MM.1S (cell line): ENCODE measurements around the gene SRPK2.

Experiments
- DNase-seq: peaks from one replicate; pipeline ENCODE4 v3.0.0-alpha.2; 2015
- H2AFZ ChIP-seq: fragments of 300-600 bp; sonication (generic); 2 replicates; pipeline ENCODE4 v1.6.0; 2016; ENCODE audit warnings: antibody characterized with exemption, low read length
- H3F3A ChIP-seq: fragments of 300-600 bp; sonication (generic); 2 replicates; pipeline ENCODE4 v1.6.1; 2016; ENCODE audit warnings: mild to moderate bottlenecking, antibody characterized with exemption, low read length, moderate library complexity, mixed read lengths; ENCODE audit not compliant: insufficient read depth
- H3K27ac ChIP-seq: fragments of 300-600 bp; sonication (generic); 2 replicates; pipeline ENCODE4 v1.5.1; 2016; ENCODE audit warnings: mild to moderate bottlenecking, low read length
- H3K27me3 ChIP-seq: fragments of 300-600 bp; sonication (generic); replicated peaks from 2 replicates; pipeline ENCODE4 v1.6.0; 2016; ENCODE audit warnings: low read length; ENCODE audit not compliant: insufficient read depth
- H3K36me3 ChIP-seq: fragments of 300-600 bp; sonication (generic); replicated peaks from 2 replicates; pipeline ENCODE4 v1.6.1; 2016; ENCODE audit warnings: mild to moderate bottlenecking, low read length, mixed read lengths; ENCODE audit not compliant: insufficient read depth
- H3K4me1 ChIP-seq: fragments of 300-600 bp; sonication (generic); 2 replicates; pipeline ENCODE4 v1.6.1; 2016; ENCODE audit warnings: low read length, mixed read lengths
- H3K4me2 ChIP-seq: fragments of 300-600 bp; sonication (generic); 2 replicates; pipeline ENCODE4 v1.6.0; 2016; ENCODE audit warnings: low read depth, low read length
- H3K4me3 ChIP-seq: fragments of 300-600 bp; sonication (generic); 2 replicates; pipeline ENCODE4 v1.5.1; 2016; ENCODE audit warnings: low read length, mixed read lengths
- H3K79me2 ChIP-seq: fragments of 300-600 bp; sonication (generic); 2 replicates; pipeline ENCODE4 v1.6.1; 2016; ENCODE audit warnings: mixed run types, low read length, mixed read lengths
- H3K9ac ChIP-seq: fragments of 300-600 bp; sonication (generic); 2 replicates; pipeline ENCODE4 v1.6.1; 2016; ENCODE audit warnings: low read length, mixed read lengths
- H3K9me2 ChIP-seq: fragments of 300-600 bp; sonication (generic); replicated peaks from 2 replicates; pipeline ENCODE4 v1.6.1; 2016; ENCODE audit warnings: mild to moderate bottlenecking, low read length, mixed read lengths; ENCODE audit not compliant: insufficient read depth
- H3K9me3 ChIP-seq: fragments of 300-600 bp; sonication (generic); replicated peaks from 2 replicates; pipeline ENCODE4 v1.6.1; 2016; ENCODE audit warnings: mild to moderate bottlenecking, low read length, mixed read lengths; ENCODE audit not compliant: insufficient read depth
- H4K20me1 ChIP-seq: fragments of 300-600 bp; sonication (generic); 2 replicates; pipeline ENCODE4 v1.6.1; 2016; ENCODE audit warnings: mild to moderate bottlenecking, low read length, moderate library complexity, mixed read lengths; ENCODE audit not compliant: insufficient read depth
- EZH2 ChIP-seq: fragments of 300-600 bp; sonication (generic); optimal IDR thresholded peaks from 2 replicates; pipeline ENCODE3; 2017; ENCODE audit warnings: low read depth, mild to moderate bottlenecking, antibody characterized with exemption, low read length, mixed read lengths
- EZH2phosphoT487 ChIP-seq: fragments of 300-600 bp; sonication (generic); IDR thresholded peaks from 2 replicates; pipeline ENCODE4 v1.6.1; 2018; ENCODE audit warnings: antibody characterized with exemption, low read length
- TF ChIP-seq, protein P1 (sequence below): fragments of 300-600 bp; sonication (generic); IDR thresholded peaks from 2 replicates; pipeline ENCODE4 v1.5.1; 2016; ENCODE audit warnings: antibody characterized with exemption, low read length, mixed read lengths

Gene SRPK2

DNA sequence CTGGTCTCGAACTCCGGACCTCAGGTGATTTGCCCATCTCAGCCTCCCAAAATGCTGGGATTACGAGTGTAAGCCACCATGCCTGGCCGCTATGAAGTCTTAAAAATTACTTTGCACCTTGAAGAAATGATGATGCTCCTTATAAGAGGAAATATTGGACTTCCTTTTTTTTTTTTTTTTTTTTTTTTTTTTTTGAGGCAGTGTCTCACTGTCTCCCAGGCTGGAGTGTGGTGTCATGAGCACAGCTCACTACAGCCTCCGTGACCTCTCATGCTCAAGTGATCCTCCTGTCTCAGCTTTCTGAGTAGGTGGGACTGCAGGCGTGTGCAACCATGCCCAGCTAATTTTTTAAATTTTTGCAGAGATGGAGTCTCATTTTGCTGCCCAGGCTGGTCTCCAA is 309.4 kb downstream of the SRPK2 start:
- Histone ChIP-seq H3K9me3 (no peaks in the 10 kb centered on the region), H3F3A (no peaks in the 10 kb centered on the region), H3K4me1 (no peaks in the 10 kb centered on the region), H2AFZ (no peak overlapping the region), H3K36me3 (peaks cover 6% of the 10 kb centered on the region; the same call in 1 of the 2 replicates), H4K20me1 (no peaks in the 10 kb centered on the region; the same call in 1 of the 2 replicates), H3K27ac (no peak overlapping the region), H3K9me2 (no peaks in the 10 kb centered on the region), H3K9ac (no peak overlapping the region), H3K79me2 (peaks cover 60% of the 10 kb centered on the region), H3K4me3 (no peak overlapping the region), H3K4me2 (no peak overlapping the region), H3K27me3 (no peaks in the 10 kb centered on the region)
- TF ChIP-seq, protein P1, sequence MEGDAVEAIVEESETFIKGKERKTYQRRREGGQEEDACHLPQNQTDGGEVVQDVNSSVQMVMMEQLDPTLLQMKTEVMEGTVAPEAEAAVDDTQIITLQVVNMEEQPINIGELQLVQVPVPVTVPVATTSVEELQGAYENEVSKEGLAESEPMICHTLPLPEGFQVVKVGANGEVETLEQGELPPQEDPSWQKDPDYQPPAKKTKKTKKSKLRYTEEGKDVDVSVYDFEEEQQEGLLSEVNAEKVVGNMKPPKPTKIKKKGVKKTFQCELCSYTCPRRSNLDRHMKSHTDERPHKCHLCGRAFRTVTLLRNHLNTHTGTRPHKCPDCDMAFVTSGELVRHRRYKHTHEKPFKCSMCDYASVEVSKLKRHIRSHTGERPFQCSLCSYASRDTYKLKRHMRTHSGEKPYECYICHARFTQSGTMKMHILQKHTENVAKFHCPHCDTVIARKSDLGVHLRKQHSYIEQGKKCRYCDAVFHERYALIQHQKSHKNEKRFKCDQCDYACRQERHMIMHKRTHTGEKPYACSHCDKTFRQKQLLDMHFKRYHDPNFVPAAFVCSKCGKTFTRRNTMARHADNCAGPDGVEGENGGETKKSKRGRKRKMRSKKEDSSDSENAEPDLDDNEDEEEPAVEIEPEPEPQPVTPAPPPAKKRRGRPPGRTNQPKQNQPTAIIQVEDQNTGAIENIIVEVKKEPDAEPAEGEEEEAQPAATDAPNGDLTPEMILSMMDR: no peak
- DNase-seq: no peak

DNA sequence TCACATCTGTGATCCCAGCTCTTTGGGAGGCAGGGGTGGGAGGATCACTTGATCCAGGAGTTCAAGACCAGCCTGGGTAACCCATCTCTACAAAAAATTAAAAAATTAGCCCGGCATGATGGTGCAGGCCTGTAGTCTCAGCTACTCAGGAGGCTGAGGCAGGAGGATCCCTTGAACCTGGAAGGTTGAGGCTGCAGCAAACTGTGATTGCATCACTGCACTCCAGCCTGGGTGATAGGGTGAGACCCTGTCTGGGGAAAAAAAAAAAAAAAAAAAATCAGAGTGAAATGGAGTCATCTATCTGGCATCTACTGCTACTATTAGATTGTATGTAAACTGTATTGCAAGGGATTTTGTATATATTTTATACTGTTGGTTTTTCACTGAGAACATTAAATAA is 315.6 kb downstream of the SRPK2 start:
- Histone ChIP-seq H3K36me3 (peaks cover 16% of the 10 kb centered on the region; the same call in 1 of the 2 replicates), H3F3A (no peaks in the 10 kb centered on the region), H3K27me3 (no peaks in the 10 kb centered on the region), H3K27ac (no peak overlapping the region), H4K20me1 (no peaks in the 10 kb centered on the region; the same call in 1 of the 2 replicates), H3K9me2 (no peaks in the 10 kb centered on the region), H3K4me3 (no peak overlapping the region), H3K9ac (no peak overlapping the region), H3K4me1 (no peaks in the 10 kb centered on the region), H3K79me2 (peaks cover 84% of the 10 kb centered on the region), H2AFZ (no peak overlapping the region), H3K4me2 (no peak overlapping the region), H3K9me3 (no peaks in the 10 kb centered on the region)
- no peak for DNase-seq
- TF ChIP-seq, protein P1: no peak
- no peak for TF ChIP-seq EZH2
- no peak for TF ChIP-seq EZH2phosphoT487

DNA sequence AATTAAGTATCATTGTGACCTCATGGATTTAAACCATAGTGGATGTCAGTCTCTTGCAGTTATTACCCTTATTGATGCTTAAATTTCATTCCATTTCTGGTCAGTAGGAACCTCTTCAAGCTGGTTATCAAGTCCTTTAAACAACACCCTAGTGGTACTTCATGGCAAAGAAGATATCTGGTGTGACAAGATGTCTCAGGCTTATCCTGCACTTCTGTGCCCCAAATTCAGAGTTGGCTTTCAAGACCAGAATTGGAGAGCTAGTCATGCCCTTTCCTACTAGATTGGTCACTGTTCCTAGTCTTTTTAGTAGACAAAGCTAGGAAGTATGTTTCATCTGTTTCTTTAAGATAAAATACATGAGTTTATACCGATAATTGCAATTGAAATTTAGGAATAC is 319.8 kb downstream of the SRPK2 start:
- no peak overlapping the region for H3K9ac ChIP-seq
- H3F3A ChIP-seq: no peaks in the 10 kb centered on the region
- no peak overlapping the region for H2AFZ ChIP-seq
- no peaks in the 10 kb centered on the region for H3K9me2 ChIP-seq
- no peak overlapping the region for H3K27ac ChIP-seq
- H3K9me3 ChIP-seq: no peaks in the 10 kb centered on the region
- no peaks in the 10 kb centered on the region for H4K20me1 ChIP-seq
- peaks cover 89% of the 10 kb centered on the region for H3K79me2 ChIP-seq
- TF ChIP-seq EZH2 (no peak), EZH2phosphoT487 (no peak)
- TF ChIP-seq, protein P1: no peak
- no peak overlapping the region for H3K4me2 ChIP-seq
- H3K27me3 ChIP-seq: no peaks in the 10 kb centered on the region
- peaks cover 11% of the 10 kb centered on the region; the same call in 1 of the 2 replicates for H3K36me3 ChIP-seq
- H3K4me3 ChIP-seq: no peak overlapping the region
- DNase-seq: no peak
- no peaks in the 10 kb centered on the region for H3K4me1 ChIP-seq
